MCF 10A (cell line): ENCODE measurements around the gene SERPINI1. TPM values are rescaled to one million over a fixed set of nuclear protein-coding genes. Genes with fewer than 3 reads are reported as not detected.

Source experiments
- BruUV-seq: library from RNA; stranded (reverse); fragments of 400-500 nt; replicated peaks from 2 replicates; lab custom pipeline; 2021; lab: Mats Ljungman, UMichigan
- CTCF ChIA-PET: fragments of 300-600 bp; sonication (Branson Sonifier 250); formaldehyde crosslinking; extraction: SDS; loops from one replicate; lab custom pipeline; 2021; ENCODE audit warnings: antibody characterized with exemption, inconsistent platforms; lab: Yijun Ruan, JAX
- POLR2A ChIA-PET: fragments of 300-600, 350-650 bp; sonication (Branson Sonifier 250); formaldehyde crosslinking; extraction: SDS; loops from one replicate; lab custom pipeline; 2020; ENCODE audit warnings: antibody characterized with exemption, inconsistent platforms; lab: Yijun Ruan, JAX
- DNase-seq: peaks from one replicate; pipeline ENCODE4 v3.0.0-alpha.2; 2018; ENCODE audit not compliant: unreplicated experiment
- H3K27ac Mint-ChIP-seq: one replicate; pipeline ENCODE4 v1.8.0; 2022; ENCODE audit warnings: mild to moderate bottlenecking, low read depth, mixed read lengths; ENCODE audit not compliant: unreplicated experiment
- H3K27me3 Mint-ChIP-seq: one replicate; pipeline ENCODE4 v1.8.0; 2022; ENCODE audit warnings: mixed read lengths; ENCODE audit not compliant: insufficient read depth, unreplicated experiment
- H3K36me3 Mint-ChIP-seq: one replicate; pipeline ENCODE4 v1.8.0; 2022; ENCODE audit warnings: mild to moderate bottlenecking, moderate library complexity, mixed read lengths; ENCODE audit not compliant: insufficient read depth, unreplicated experiment
- H3K4me1 Mint-ChIP-seq: one replicate; pipeline ENCODE4 v1.8.0; 2022; ENCODE audit warnings: mixed read lengths; ENCODE audit not compliant: insufficient read depth, unreplicated experiment
- H3K4me3 Mint-ChIP-seq: one replicate; pipeline ENCODE4 v1.8.0; 2022; ENCODE audit warnings: mild to moderate bottlenecking, moderate library complexity, mixed read lengths; ENCODE audit not compliant: unreplicated experiment
- H3K9me3 Mint-ChIP-seq: one replicate; pipeline ENCODE4 v1.8.0; 2022; ENCODE audit warnings: mixed read lengths; ENCODE audit not compliant: unreplicated experiment
- intact Hi-C: fragments of 100-400 bp; cut with micrococcal nuclease; formaldehyde crosslinking; loops from 2 replicates; pipeline ENCODE4 v1.14.1; 2022
- total RNA-seq: library from RNA; stranded (reverse); gene quantifications from 2 replicates; pipeline ENCODE4 v1.2.3, GENCODE V29; 2022
- TF ChIP-seq, protein P1 (sequence below): fragments of 200-600 bp; IDR thresholded peaks from one replicate; pipeline ENCODE4 v1.8.0; 2022; ENCODE audit warnings: antibody characterized with exemption, mild to moderate bottlenecking; ENCODE audit not compliant: unreplicated experiment

SERPINI1 gene
- total RNA-seq, 1 experiment from 2014 or later, result 2.6 TPM

DNA sequence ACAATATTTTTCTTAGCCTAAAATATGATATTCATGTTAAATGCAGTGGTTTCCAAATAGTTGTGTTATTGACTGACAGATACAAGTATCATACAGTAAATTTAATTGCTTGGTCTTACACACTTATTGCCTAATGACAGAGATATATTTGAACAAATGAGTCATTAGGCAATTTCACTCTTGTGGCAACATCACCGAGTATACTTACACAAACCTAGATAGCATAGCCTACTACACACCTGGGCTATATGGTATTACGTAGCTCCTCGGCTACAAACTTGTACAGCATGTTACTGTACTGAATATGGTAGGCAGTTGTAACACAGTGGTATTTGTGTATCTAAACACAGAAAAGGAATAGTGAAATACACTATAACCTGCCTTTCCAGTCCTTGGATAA is 50.3 kb downstream of the SERPINI1 start:
- POLR2A ChIA-PET, result no interaction called here
- peak; percentile 28 for DNase-seq
- Mint-ChIP-seq H3K4me1 (no peaks in the 10 kb centered on the region), H3K9me3 (peaks cover 8% of the 10 kb centered on the region), H3K27me3 (no peaks in the 10 kb centered on the region), H3K27ac (no peak overlapping the region), H3K4me3 (no peak overlapping the region), H3K36me3 (no peaks in the 10 kb centered on the region)
- CTCF ChIA-PET, result no interaction called here
- intact Hi-C loops, result no loop called here
- BruUV-seq, result no TSS peak
- TF ChIP-seq, protein P1, sequence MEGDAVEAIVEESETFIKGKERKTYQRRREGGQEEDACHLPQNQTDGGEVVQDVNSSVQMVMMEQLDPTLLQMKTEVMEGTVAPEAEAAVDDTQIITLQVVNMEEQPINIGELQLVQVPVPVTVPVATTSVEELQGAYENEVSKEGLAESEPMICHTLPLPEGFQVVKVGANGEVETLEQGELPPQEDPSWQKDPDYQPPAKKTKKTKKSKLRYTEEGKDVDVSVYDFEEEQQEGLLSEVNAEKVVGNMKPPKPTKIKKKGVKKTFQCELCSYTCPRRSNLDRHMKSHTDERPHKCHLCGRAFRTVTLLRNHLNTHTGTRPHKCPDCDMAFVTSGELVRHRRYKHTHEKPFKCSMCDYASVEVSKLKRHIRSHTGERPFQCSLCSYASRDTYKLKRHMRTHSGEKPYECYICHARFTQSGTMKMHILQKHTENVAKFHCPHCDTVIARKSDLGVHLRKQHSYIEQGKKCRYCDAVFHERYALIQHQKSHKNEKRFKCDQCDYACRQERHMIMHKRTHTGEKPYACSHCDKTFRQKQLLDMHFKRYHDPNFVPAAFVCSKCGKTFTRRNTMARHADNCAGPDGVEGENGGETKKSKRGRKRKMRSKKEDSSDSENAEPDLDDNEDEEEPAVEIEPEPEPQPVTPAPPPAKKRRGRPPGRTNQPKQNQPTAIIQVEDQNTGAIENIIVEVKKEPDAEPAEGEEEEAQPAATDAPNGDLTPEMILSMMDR, result no peak

DNA sequence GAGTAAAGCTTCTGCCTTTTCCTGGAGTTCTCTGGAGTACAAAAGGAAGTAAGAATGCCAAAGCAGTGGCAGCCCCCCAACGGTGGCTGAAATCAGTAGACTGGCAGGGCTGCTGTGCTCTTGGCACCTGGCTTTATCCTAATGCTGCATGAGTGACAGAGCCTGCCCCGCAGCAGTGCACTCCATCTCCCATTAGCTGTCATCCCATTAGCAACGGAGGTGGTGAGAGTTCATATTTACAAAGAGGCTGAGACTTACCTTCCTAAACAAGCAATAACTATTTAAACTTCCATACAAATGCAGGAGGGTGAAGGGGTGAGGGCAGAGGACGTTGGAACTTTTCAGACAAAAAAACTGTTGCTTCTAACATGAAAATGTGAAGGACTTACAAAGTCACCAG is 51.9 kb downstream of the SERPINI1 start:
- H3K9me3 Mint-ChIP-seq, result peaks cover 8% of the 10 kb centered on the region
- ChIA-PET POLR2A (interaction anchor here (1.2 to 1.5 kb wide), 2 partner anchors 30 to 52 kb away, joined by 3 read pairs; partner anchors contain the start of genes PDCD10 and SERPINI1), CTCF (no interaction called here)
- H3K4me1 Mint-ChIP-seq, result no peaks in the 10 kb centered on the region
- no peaks in the 10 kb centered on the region for H3K36me3 Mint-ChIP-seq
- intact Hi-C loops, result no loop called here
- H3K27ac Mint-ChIP-seq, result no peak overlapping the region
- TF ChIP-seq, protein P1, result no peak
- BruUV-seq, result no TSS peak
- no peaks in the 10 kb centered on the region for H3K27me3 Mint-ChIP-seq
- DNase-seq, result no peak
- no peak overlapping the region for H3K4me3 Mint-ChIP-seq

DNA sequence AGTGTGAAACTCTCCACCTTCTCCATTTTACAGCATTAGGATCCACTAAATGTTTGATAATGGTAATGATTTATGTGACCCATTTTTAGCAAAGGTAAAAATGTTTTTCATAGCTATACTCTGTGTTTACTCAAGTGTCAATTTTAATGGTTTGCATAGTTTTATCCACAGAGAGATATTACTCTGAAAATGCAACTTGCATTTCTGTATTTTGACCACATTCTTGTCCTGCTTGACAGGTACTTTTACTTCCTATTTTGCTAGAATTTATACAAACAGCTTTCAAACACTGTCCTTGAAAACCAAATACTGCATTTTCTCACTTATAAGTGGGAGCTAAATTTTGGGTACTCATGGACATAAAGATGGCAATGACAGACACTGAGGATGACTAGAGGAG is 62.9 kb downstream of the SERPINI1 start:
- no peak for DNase-seq
- Mint-ChIP-seq H3K9me3 (no peaks in the 10 kb centered on the region), H3K36me3 (no peaks in the 10 kb centered on the region), H3K4me3 (no peak overlapping the region), H3K4me1 (no peaks in the 10 kb centered on the region), H3K27ac (no peak overlapping the region), H3K27me3 (no peaks in the 10 kb centered on the region)
- no TSS peak for BruUV-seq
- ChIA-PET CTCF (no interaction called here), POLR2A (no interaction called here)
- TF ChIP-seq, protein P1, result no peak
- intact Hi-C loops, result no loop called here

DNA sequence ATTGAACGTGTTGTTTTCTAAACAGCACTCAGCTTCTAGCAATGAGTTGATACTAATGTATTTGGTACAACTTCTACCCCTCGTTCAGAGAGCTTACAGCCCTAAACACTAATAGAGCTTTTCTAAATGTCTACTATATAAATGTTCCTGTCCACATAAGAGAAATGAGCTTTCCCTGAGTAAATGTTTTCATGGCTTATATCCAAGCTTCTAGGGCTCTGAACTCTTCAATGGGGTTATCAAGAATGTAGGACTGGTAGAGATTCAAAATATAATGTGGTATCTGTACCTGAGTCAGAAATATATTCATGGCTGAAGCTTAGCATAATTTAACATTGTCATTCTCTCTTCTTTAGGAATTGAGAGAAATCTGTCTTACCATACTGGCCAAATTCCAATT is 73.4 kb downstream of the SERPINI1 start:
- ChIA-PET CTCF (interaction anchor here (0.8 to 1.2 kb wide), 3 partner anchors 12 to 232 kb away, joined by 4 to 5 read pairs (median 4); no protein-coding TSS in a partner anchor), POLR2A (interaction anchor here (0.6 kb wide), 1 partner anchor 221 kb away, joined by 3 read pairs; no protein-coding TSS in a partner anchor)
- H3K4me3 Mint-ChIP-seq, result no peak overlapping the region
- no peaks in the 10 kb centered on the region for H3K27me3 Mint-ChIP-seq
- no peak overlapping the region for H3K27ac Mint-ChIP-seq
- TF ChIP-seq, protein P1, result no peak
- BruUV-seq, result no TSS peak
- no peaks in the 10 kb centered on the region for H3K4me1 Mint-ChIP-seq
- intact Hi-C loops, result no loop called here
- no peaks in the 10 kb centered on the region for H3K36me3 Mint-ChIP-seq
- H3K9me3 Mint-ChIP-seq, result no peaks in the 10 kb centered on the region
- no peak for DNase-seq
